Measurements from ENCODE around the gene CARMIL3. TPM values are rescaled to one million over a fixed set of nuclear protein-coding genes. Genes with fewer than 3 reads are reported as not detected.
"Not testable (repeated sequence)": the region's sequence is repeated elsewhere in the genome, so short reads cannot be mapped to it uniquely, and the experiment has no call there.

The CARMIL3 gene
- total RNA-seq, 1 experiment from 2014 or later: 0.71 TPM

DNA sequence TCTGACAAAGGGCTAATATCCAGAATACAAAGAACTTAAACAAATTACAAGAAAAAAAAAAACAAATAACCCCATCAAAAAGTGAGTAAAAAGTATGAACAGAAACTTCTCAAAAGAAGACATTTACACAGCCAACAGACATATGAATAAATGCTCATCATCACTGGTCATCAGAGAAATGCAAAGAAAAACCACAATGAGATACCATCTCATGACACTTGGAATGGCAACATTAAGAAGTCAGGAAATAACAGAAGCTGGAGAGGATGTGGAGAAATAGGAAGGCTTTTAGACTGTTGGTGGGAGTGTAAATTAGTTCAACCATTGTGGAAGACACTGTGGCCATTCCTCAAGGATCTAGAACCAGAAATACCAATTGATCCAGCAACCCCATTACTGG lies 32.8 kb upstream of the CARMIL3 start:
- POLR2A ChIA-PET; H3K79me2 ChIP-seq (ENCODE audit: insufficient read depth, low read length); H3K36me3 ChIP-seq (ENCODE audit: control insufficient read depth in 1 of 2, insufficient read depth in 2 of 2, low read length in 2 of 2); DNase-seq (ENCODE audit: low read depth, low spot score); H3K27me3 ChIP-seq (ENCODE audit: insufficient read depth, low read length); H3K9ac ChIP-seq (ENCODE audit: low read length); H2AFZ ChIP-seq (ENCODE audit: low read depth, low read length, poor library complexity, severe bottlenecking); H3K9me3 ChIP-seq (ENCODE audit: control insufficient read depth in 1 of 2, insufficient read depth in 1 of 2, low read depth in 1 of 2, low read length in 2 of 2); H4K20me1 ChIP-seq (ENCODE audit: insufficient read depth); H3K4me1 ChIP-seq (ENCODE audit: control insufficient read depth in 1 of 2, insufficient read depth in 2 of 2, low read length in 2 of 2); CTCF ChIA-PET; H3K27ac ChIP-seq (ENCODE audit: low read depth, low read length); ATAC-seq; RAD21 ChIA-PET (ENCODE audit: low non-redundant PET in 1 of 2, low total read pairs in 2 of 2, uncharacterized antibody in 2 of 2, unreplicated experiment in 2 of 2); BruUV-seq (replicated peaks); H3K9me2 ChIP-seq (ENCODE audit: insufficient read depth); H3K4me3 ChIP-seq (replicated peaks in 1 of 2; ENCODE audit: low read depth in 1 of 2, low read length in 2 of 2); H3K4me2 ChIP-seq (ENCODE audit: low read length): not testable (repeated sequence)
- intact Hi-C loops (cut with micrococcal nuclease): loop anchor here (10.0 kb wide), 1 partner anchor 64 kb away; the partner anchor contains the start of gene DHRS4

DNA sequence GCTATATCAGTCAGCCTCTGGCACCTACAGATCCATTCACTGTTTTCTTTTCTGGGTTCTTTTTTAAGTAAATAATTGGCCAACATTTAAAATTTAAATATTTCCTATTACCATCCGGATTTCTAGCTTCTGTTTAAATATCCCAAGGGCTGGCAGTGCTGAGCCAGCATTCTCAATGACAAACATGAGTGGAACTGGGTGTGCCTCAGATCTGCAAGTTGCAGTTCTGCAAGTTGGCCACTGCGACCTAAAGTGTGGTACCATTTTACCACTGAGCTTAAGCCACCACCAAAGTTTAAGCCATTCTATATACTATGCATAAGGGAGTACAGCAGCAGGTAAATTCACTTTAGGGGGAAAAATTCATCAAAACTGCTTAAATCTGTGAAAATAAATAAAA lies 31.9 kb upstream of the CARMIL3 start:
- BruUV-seq (replicated peaks); H3K27me3 ChIP-seq (ENCODE audit: insufficient read depth, low read length); H3K4me2 ChIP-seq (ENCODE audit: low read length); POLR2A ChIA-PET; H3K4me3 ChIP-seq (replicated peaks in 1 of 2; ENCODE audit: low read depth in 1 of 2, low read length in 2 of 2); H4K20me1 ChIP-seq (ENCODE audit: insufficient read depth); H2AFZ ChIP-seq (ENCODE audit: low read depth, low read length, poor library complexity, severe bottlenecking); CTCF ChIA-PET; RAD21 ChIA-PET (ENCODE audit: low non-redundant PET in 1 of 2, low total read pairs in 2 of 2, uncharacterized antibody in 2 of 2, unreplicated experiment in 2 of 2); H3K27ac ChIP-seq (ENCODE audit: low read depth, low read length); H3K9ac ChIP-seq (ENCODE audit: low read length); H3K9me3 ChIP-seq (ENCODE audit: control insufficient read depth in 1 of 2, insufficient read depth in 1 of 2, low read depth in 1 of 2, low read length in 2 of 2); H3K36me3 ChIP-seq (ENCODE audit: control insufficient read depth in 1 of 2, insufficient read depth in 2 of 2, low read length in 2 of 2); H3K4me1 ChIP-seq (ENCODE audit: control insufficient read depth in 1 of 2, insufficient read depth in 2 of 2, low read length in 2 of 2); H3K9me2 ChIP-seq (ENCODE audit: insufficient read depth); H3K79me2 ChIP-seq (ENCODE audit: insufficient read depth, low read length); DNase-seq (ENCODE audit: low read depth, low spot score): not testable (repeated sequence)
- intact Hi-C loops (cut with micrococcal nuclease): loop anchor here (10.0 kb wide), 1 partner anchor 65 kb away; the partner anchor contains the start of gene DHRS4
- peak; percentile 94 for ATAC-seq
- TF ChIP-seq, protein P1, sequence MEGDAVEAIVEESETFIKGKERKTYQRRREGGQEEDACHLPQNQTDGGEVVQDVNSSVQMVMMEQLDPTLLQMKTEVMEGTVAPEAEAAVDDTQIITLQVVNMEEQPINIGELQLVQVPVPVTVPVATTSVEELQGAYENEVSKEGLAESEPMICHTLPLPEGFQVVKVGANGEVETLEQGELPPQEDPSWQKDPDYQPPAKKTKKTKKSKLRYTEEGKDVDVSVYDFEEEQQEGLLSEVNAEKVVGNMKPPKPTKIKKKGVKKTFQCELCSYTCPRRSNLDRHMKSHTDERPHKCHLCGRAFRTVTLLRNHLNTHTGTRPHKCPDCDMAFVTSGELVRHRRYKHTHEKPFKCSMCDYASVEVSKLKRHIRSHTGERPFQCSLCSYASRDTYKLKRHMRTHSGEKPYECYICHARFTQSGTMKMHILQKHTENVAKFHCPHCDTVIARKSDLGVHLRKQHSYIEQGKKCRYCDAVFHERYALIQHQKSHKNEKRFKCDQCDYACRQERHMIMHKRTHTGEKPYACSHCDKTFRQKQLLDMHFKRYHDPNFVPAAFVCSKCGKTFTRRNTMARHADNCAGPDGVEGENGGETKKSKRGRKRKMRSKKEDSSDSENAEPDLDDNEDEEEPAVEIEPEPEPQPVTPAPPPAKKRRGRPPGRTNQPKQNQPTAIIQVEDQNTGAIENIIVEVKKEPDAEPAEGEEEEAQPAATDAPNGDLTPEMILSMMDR (IDR thresholded peaks at IDR 0.05 in 2 of 3, conservative IDR thresholded peaks at IDR 0.05 in 1 of 3; ENCODE audit: borderline replicate concordance in 1 of 3, insufficient read depth in 1 of 3, low read depth in 2 of 3, low read length in 2 of 3): peak in 2 of 3 experiments; percentile 29 to 31; a peak in 3 of 6 replicates

DNA sequence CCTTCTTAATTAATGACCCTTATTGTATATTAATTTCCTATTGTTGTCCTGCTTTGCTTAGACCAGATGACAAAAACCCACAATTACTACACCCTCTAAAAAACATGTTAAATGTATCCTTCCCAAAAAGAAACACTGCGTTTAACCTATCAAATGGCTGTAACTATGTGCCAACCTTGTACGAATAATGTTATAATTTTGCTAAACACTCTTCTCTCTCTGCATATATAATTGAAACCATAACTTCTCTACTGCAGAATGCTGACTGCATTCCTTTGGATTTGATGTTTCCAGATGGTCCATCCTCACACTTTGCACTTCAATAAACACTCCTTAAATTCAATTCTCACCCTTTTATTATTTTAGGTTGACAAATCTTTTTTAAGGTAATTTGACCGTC lies 31.3 kb upstream of the CARMIL3 start:
- ATAC-seq; BruUV-seq (replicated peaks): not testable (repeated sequence)

DNA sequence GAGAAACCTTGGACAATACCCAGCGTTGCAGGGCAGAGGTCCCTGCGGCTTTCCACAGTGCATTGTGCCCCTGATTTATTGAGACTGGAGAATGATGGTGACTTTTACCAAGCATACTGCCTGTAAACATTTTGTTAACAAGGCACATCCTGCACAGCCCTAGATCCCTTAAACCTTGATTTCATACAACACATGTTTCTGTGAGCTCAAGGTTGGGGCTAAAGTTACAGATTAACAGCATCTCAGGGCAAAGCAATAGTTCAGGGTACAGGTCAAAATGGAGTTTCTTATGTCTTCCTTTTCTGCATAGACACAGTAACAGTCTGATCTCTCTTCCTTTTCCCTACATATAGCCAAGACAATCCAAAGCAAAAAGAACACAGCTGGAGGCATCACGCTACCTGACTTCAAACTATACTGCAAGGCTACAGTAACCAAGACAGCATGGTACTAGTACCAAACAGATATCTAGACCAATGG lies 26.8 kb upstream of the CARMIL3 start:
- POLR2A ChIA-PET; DNase-seq (ENCODE audit: low read depth, low spot score); H2AFZ ChIP-seq (ENCODE audit: low read depth, low read length, poor library complexity, severe bottlenecking); ATAC-seq; intact Hi-C loops (cut with micrococcal nuclease); CTCF ChIA-PET; H3K27me3 ChIP-seq (ENCODE audit: insufficient read depth, low read length); H3K4me2 ChIP-seq (ENCODE audit: low read length); H3K36me3 ChIP-seq (ENCODE audit: control insufficient read depth in 1 of 2, insufficient read depth in 2 of 2, low read length in 2 of 2); H3K79me2 ChIP-seq (ENCODE audit: insufficient read depth, low read length); BruUV-seq (replicated peaks); H3K4me1 ChIP-seq (ENCODE audit: control insufficient read depth in 1 of 2, insufficient read depth in 2 of 2, low read length in 2 of 2); H3K27ac ChIP-seq (ENCODE audit: low read depth, low read length); H3K9ac ChIP-seq (ENCODE audit: low read length); RAD21 ChIA-PET (ENCODE audit: low non-redundant PET in 1 of 2, low total read pairs in 2 of 2, uncharacterized antibody in 2 of 2, unreplicated experiment in 2 of 2); H3K9me3 ChIP-seq (ENCODE audit: control insufficient read depth in 1 of 2, insufficient read depth in 1 of 2, low read depth in 1 of 2, low read length in 2 of 2); H3K4me3 ChIP-seq (replicated peaks in 1 of 2; ENCODE audit: low read depth in 1 of 2, low read length in 2 of 2); H4K20me1 ChIP-seq (ENCODE audit: insufficient read depth); H3K9me2 ChIP-seq (ENCODE audit: insufficient read depth): not testable (repeated sequence)

More for the DNA sequence above, 31.3 kb upstream of the CARMIL3 start:
- H3K4me1 ChIP-seq (ENCODE audit: control insufficient read depth in 1 of 2, insufficient read depth in 2 of 2, low read length in 2 of 2); intact Hi-C loops (cut with micrococcal nuclease); H3K9me3 ChIP-seq (ENCODE audit: control insufficient read depth in 1 of 2, insufficient read depth in 1 of 2, low read depth in 1 of 2, low read length in 2 of 2); H3K79me2 ChIP-seq (ENCODE audit: insufficient read depth, low read length); RAD21 ChIA-PET (ENCODE audit: low non-redundant PET in 1 of 2, low total read pairs in 2 of 2, uncharacterized antibody in 2 of 2, unreplicated experiment in 2 of 2); H3K27ac ChIP-seq (ENCODE audit: low read depth, low read length); POLR2A ChIA-PET; H3K9me2 ChIP-seq (ENCODE audit: insufficient read depth); H3K9ac ChIP-seq (ENCODE audit: low read length); H3K27me3 ChIP-seq (ENCODE audit: insufficient read depth, low read length); DNase-seq (ENCODE audit: low read depth, low spot score); H3K4me3 ChIP-seq (replicated peaks in 1 of 2; ENCODE audit: low read depth in 1 of 2, low read length in 2 of 2); H3K36me3 ChIP-seq (ENCODE audit: control insufficient read depth in 1 of 2, insufficient read depth in 2 of 2, low read length in 2 of 2); H4K20me1 ChIP-seq (ENCODE audit: insufficient read depth); H2AFZ ChIP-seq (ENCODE audit: low read depth, low read length, poor library complexity, severe bottlenecking); CTCF ChIA-PET; H3K4me2 ChIP-seq (ENCODE audit: low read length): not testable (repeated sequence)

All from HCT116 (cell line).